ENCODE results near the gene STMN1.
A peak's percentile ranks its signal among the peaks of the same experiment; 100 is the strongest.
"Not testable (repeated sequence)": the region's sequence is repeated elsewhere in the genome, so short reads cannot be mapped to it uniquely, and the experiment has no call there.

Gene STMN1

DNA sequence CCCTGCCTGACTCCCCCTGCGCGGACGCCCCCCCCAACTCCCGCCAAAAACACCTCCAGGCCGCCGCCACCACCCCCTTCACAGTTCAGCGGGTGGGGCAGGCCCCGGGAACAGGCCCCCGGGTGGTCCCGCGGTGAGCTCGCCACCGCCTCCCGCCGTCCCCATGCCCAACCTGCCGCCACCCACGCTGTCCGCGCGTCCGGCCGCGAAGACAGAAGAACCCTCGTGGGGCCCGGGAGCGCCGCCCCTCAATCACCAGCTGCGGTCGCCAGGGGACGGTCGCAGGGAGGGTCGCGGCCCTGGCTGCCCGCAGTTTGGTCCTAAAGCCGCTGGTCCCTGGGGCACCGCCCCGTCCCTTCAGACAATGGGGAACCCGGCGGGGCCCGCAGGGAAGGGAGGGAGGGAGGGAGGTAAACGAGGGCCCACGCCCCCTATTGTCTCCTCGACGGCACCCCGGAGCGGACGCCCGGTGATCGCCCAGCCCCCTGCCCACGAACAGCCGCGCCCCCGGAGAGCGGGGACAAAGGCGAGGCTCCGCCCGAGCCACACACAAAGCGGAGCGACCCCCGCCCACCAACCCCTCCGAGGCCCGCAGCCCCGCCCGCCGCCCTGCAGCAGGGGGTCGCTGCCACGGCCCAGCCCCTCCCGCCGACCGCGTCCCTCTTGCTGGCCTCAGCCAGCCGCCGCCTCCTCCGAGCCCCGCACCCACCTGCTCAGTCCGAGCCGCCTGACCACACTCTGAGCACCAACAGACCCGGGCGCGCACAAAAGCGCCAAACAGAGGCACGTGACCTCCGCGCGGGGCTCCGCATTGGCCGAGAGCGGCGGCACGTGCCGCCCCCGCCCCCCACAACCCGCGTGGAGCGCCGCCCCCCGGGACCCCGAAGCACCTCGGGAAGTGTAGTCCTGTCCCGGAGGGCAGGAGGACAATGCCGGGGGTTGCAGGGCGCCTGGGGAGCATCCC lies at the start of gene STMN1:
Gene STMN1, minus strand, starts transcription at position 740 of the 964 bp plus-strand sequence. CDS start 1,743 bp downstream, outside the sequence.
- DNase-seq (ENCODE audit: low read depth in 2 of 2, low spot score in 1 of 2) = peak; percentile 75 to 77

DNA sequence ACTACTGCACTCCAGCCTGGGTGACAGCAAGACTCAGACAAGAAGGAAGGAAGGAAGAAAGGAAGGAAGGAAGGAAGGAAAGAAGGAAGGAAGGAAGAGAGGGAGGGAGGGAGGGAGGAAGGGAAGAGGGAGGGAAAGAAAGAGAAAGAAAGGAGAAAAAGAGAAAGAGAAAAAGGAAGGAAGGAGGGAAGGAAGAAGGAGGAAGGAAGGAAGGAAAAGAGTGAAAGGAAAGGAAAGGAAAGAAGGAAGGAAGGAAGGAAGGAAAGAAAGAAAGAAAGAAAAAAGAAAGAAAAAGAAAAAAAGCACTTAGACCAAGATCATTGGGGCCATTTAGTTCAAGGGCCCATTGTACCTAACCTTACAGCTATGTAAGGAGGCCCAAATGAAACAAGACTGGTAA lies 49.3 kb upstream of the STMN1 start:
- no peak for DNase-seq (ENCODE audit: low read depth in 2 of 2, low spot score in 1 of 2)

DNA sequence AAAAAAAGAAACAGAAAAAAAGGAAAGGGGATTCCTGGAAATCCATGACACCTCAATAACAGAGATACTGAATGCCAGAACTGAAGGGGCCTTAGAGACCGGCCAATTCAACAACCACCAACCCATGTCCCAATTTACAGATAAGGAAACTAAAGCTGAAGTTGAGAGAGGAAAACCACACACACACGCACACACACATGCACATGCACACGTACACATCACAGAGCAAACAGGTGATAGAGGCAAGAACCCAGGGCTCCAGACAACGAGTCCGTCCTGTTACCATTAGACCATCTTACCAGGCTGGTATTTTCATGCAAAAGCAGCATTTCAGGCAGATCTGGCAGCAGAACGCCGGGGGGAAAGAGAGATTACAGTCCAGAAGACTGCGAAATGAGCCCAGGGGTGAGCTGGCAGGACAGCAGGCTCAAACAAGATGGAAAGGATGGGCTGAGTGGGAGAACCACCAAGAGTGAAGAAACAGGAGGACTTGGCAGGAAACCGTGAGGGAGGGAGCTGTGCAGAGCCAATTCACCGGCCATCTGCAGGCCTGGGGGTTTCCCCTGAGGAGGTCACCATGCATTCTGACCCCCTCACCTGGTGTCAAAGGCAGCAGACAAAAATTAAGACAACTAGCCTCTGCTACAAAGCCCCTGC lies 48.2 kb upstream of the STMN1 start:
- no peak for DNase-seq (ENCODE audit: low read depth in 2 of 2, low spot score in 1 of 2)

DNA sequence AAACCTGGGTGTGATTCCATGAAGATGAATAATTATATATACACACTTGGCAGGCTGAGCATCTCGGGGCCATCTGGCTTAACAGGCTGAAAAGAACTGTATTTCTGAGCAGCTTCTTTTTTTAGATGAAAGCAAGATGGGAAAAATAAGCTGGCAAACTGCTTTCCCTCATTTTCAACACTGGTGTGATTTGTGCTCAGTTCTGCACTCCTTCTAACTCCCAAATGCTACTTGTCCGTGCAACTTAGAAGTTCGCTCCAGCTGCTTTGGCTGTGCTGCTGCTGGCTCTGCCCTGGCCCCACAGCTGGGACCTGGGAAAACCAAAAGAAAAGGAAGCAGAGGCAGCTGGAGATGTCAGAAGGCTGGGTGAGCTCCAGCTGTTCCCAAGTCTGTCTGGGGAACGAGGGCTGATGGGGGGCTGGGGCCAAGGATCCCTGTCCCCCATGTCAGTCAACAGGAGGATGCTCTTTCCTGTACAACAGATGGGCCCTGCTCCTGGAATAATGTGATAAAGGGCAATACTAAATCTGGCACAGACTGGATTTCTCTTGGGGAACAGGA lies 46.7 kb upstream of the STMN1 start:
- DNase-seq (ENCODE audit: low read depth in 2 of 2, low spot score in 1 of 2) = no peak

DNA sequence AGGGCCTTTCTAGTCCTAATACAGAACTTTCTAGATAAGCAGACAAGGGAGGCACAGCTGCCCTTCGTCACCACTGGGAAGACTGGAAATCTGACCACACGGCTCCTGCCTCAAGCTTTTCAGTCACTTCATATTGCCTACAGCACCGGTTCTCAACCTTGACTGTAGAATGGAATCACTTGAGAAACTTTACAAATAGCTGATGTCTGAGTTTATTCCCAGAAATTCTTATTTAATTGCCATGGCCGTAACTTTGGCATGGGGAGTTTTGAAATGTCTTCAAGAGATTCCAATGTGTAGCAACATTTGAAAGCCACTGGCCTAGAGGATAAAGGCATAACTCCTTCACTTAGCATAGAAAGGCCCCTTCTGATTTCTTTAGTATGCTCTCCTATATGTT lies 42.4 kb upstream of the STMN1 start:
- no peak for DNase-seq (ENCODE audit: low read depth in 2 of 2, low spot score in 1 of 2)

DNA sequence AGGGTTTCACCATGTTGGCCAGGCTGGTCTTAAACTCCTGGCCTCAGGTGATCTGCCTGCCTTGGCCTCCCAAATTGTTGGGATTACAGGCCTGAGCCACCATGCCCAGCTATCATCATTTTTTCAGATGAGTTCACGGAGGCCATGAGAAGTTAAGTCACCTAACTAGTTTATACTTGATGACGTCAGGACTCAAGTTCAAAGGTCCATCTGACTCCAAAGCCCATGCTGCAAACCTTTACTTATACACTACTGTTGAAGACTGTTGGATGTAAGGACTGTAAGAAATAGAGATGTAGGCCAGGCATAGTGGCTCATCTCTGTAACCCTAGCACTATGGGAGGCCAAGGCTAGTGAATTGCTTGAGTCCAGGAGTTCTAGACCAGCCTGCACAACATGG lies 40.8 kb upstream of the STMN1 start:
- no peak for DNase-seq (ENCODE audit: low read depth in 2 of 2, low spot score in 1 of 2)

DNA sequence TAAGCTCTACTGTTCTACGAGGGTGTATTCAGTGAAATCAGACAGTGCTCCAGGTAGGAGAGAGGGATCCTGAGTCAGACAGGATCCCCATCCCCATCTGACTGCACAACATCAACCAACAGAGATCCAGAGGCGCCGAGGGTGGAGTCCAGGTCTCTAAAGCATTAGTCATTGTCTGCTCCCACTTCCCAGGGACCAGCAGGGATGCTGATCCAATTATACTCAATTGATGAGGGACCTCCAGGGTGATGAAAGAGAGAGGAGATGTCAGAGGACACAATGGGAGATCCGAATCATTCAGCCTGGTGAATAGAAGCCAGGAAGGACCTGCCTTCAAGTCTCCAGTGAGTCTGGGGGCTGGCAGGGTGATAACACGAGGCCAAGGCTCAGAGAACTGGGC lies 39.5 kb upstream of the STMN1 start:
- no peak for DNase-seq (ENCODE audit: low read depth in 2 of 2, low spot score in 1 of 2)

DNA sequence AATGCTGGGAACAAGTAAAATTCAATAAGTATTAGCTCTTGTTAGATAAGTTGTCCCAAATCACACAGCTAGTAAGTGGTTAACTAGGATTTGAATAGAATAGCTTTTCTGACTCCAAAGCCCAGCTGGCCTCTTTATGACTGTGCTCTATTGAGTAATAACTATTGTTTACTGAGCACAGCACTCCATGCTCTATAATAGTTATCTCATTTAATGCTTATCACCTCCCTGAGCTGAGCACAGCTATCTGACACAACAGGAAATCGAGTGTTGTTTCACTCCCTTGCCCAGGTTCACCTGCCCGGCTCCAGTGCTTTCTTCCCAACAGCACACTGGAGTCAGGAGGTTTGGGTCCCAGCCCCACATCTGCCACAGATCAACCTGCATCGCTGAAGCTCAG lies 38.8 kb upstream of the STMN1 start:
- no peak for DNase-seq (ENCODE audit: low read depth in 2 of 2, low spot score in 1 of 2)

DNA sequence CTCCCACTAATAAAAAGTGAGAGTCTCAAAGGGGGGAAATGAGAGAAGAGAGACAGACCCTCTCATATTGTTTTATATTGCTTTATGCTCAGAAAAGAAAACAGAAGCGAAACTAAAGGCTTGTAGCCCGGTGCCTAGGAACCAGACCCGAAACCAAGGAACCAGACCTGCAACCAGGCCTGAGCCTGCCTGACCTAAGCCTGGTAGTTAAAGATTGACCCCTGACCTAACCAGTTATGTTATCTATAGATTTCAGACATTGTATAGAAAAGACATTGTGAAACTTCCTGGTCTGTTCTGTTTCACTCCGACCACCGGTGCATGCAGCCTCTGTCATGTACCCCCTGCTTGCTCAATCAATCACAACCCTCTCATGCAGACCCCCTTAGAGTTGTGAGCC lies 37.3 kb upstream of the STMN1 start:
- DNase-seq (ENCODE audit: low read depth in 2 of 2, low spot score in 1 of 2) = not testable (repeated sequence)

DNA sequence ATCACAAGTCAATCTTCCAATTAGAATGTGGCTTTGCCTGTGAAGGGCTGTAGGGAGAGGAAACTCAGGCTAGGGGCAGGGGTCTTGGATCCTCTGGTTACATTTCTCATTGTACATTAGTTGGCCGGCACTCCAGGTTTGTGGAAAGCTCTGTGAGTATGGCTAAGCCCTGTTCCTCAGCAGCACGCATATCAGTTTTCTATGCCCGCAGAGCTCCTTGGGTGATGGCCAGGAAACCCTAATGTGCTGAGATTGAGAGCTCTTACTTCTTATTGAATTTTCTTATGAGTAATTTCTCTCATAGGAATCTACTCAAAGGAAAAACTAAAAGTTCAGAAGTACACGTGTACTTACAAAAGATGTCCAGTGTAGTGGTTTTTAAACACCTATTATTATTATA lies 30.7 kb upstream of the STMN1 start:
- DNase-seq (ENCODE audit: low read depth in 2 of 2, low spot score in 1 of 2) = no peak

DNA sequence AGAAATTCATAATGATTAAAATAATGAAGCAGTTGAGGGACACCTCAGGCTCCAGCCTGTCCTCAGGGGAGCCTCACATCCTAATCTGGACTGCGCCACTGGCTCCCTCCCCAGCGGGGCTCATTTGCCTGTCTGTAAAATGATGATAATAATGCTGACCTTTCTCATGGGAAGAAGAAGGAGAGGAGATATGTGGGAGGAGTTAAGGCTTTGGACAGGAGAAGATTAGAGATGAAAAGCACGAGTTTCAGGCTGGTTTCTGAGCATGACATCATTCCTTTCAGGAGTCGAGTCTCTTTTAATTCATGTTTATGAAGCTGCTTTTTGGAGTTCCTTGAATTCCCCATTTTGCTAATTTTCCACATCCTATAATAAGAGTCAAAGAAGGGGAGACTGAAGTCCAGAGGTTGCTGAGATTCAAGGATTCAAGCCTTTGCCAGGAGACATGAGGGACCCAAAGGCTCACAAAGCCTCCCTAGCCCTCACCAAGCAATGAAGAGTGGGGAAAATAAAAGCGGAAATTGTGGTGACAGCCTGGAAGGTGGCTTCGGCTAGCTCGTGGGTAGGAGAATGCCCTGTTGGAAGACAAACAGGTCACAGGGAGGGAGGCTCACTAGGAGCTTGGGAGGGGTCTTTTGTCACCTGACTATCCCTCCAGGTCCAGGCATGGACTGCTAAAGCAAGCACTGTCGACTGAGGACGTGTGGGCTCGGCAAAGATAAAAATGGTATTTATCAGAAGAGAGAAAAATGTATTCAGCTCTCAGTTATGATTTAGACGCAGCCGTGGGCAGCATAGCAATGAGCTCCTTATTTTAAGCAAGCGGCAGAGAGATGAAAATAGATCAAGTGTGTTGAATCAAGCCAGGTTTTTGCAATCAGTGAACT lies 27.5 kb upstream of the STMN1 start:
- no peak for DNase-seq (ENCODE audit: low read depth in 2 of 2, low spot score in 1 of 2)

DNA sequence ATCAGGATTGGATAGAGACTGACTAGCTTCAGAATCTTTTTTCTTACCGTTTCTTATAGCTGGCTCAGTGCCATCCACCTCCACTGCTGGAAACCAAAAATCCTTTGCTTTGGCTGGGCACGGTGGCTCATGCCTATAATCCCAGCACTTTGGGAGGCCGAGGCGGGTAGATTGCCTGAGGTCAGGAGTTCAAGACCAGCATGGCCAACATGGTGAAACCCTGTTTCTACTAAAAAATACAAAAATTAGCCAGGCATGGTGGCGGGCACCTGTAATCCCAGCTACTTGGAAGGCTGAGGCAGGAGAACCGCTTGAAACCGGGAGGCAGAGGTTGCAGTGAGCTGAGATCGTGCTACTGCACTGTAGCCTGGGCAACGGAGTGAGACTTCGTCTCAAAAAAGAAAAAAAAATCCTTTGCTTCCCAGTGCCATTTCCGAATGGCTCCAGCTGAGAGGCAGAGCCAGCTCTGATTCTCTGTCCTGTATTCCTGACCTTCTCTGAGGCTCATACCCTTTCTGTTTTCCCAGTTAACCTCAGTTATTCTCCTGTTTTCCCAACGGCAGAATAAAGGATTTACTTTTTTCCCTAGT lies 26.7 kb upstream of the STMN1 start:
- not testable (repeated sequence) for DNase-seq (ENCODE audit: low read depth in 2 of 2, low spot score in 1 of 2)

DNA sequence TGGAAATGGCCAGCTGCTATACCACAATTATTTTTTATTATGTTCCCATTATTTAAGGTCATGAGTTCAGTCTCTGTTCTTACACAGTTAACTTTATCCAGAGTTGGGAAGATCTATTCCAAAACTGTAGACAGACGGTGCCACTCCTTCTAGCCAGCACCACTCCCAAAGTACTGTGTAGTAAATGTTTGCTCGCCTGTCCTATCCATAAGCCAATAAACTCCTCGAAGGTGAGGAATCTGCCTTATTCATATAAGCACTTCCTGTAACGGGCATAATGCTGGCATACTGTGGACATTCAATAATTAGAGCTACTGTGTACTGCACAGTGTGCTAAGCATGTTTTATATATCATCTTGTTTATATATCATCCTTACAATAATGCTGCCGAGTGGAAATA lies 26.1 kb upstream of the STMN1 start:
- DNase-seq (ENCODE audit: low read depth in 2 of 2, low spot score in 1 of 2) = no peak

DNA sequence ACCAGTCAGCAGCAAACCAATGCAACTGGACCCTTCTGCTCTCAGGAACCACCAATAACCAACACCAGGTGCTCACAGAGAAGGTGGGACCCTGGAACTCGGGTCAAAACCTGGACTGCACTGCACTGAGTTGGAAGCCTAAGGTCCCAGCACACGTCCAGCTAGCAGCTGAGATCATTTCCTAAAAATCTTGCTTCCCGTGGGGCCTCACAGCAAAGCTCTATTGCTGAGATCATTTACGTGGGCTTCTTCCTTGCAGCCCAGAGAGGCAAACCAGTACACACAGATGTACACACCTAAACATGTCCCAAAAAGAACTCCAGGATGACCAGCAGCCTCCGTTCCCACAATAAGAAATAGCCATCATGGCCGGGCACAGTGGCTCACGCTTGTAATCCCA lies 22.8 kb upstream of the STMN1 start:
- DNase-seq (ENCODE audit: low read depth in 2 of 2, low spot score in 1 of 2) = no peak

DNA sequence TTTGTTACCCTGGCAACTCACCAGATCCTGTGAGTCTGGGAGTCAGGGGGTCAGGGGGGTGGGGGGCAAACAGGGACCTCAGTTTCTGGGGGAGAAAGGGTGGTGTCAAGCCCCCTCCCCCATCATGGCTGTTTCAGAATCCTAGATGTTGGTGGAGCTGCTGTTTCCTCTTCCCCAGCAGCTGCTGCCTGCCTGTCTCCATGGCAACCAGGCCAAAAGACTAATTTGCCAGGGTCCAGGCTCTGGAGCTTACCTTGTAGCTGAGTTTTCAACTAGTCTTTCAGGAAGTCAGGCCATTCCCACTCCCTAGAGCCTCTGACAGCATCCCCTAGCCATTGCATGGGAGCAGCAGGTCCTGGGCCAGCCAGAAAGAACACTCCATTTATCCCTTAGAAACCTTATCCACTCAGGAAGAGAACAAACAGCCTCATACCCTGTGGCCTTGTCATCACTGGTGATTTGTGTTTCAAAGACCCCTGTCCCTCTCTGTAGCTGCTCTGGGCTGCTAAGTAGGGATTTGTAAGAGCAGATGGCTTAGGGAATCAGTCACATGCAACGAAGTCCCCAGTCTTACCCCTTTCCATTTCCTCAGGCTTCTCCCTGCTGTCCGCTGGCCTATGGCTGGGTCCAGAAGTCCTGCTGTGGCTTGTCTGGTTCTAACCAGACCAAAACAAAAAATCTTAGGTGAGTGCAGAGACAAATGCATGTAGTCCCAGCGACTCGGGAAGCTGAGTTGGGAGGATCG lies 21.5 kb upstream of the STMN1 start:
- DNase-seq (ENCODE audit: low read depth in 2 of 2, low spot score in 1 of 2) = no peak

DNA sequence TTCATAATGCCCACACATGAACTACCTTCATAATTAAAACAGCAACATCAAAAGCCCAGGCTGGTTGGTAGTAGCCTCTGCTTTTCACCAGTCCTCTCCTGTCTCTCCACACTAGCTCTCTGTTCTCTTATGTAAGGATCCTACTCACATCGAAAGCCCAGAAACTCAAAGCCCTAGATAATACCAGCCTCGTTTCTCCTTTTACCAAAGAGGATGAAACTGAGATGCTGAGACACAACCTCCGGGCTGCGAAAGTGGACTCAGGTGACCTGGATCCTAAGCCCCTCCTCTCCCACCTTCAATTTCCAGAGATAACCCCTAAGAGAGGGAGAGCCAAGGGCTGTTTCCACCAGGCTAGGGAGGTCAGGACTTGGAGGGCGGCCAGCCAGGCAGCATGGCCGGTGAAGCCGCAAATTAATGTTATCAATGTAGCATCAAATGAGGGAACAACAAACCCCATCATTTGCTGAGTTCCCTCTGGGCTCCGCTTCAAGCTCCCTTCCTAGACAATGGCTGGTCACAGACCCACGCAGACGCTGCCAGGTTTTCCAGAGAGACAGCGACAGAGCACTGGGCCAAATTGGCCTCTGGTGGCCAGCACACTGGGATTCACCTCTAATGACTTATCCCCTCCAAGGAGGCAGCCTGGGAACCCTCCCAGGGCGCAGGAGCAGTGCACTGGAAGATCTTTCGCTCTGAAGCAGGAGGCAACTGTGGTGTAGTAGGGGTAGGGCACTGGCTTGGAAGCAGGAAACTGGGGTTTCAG lies 20.7 kb upstream of the STMN1 start:
- DNase-seq (ENCODE audit: low read depth in 2 of 2, low spot score in 1 of 2) = no peak

DNA sequence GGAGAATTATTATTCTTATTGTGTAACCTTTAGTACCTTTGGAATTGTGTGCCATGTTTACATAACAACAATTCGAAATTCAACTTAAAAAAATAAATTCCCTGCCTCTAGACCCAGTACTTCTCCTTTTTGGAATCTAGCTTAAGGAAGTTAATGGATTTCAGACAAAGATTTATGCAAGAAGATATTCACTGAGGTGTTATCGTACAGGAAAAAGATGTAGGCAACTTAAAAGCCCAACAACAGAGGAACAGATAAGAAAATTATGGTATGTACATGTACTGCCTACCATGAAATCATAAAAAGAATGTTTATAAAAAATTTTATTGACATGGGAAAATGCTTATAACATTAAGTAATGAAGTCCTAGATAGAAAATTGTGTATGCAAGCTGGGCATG lies 18.2 kb upstream of the STMN1 start:
- DNase-seq (ENCODE audit: low read depth in 2 of 2, low spot score in 1 of 2) = no peak

DNA sequence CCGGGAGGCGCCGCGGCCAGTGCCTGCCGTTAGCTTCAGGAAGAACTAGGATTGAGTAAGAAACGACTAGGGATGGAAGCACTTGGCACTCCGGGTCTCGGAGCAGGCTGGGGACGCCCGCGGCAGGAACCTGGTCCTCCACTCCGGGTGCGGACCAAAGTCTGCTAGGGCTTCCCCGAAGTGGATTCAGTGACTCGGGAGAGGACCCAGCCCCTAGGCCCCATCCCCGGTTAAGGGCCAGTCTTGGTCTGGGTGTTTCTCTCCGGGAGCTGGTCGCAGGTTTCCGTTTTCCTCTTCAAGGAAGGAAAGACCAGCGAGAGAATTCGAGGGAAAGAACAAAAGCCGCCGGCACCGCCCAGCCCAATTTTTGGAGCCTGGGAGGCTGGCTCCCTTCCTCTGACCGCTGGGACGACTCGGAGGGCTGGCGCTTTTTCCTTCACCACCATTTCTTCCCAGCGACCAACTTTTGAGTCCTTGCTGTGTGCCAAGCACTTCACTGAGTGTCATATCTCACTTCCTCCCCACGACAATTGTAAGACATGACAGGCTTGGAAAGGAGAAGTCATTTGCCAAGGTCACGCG lies 16.8 kb upstream of the STMN1 start:
- DNase-seq (ENCODE audit: low read depth in 2 of 2, low spot score in 1 of 2) = no peak

All from stimulated activated CD8-positive, alpha-beta memory T cell treated with anti-CD3 and anti-CD28 coated beads, Interleukin-4, amount 100 ng/mL, for 4 hours (primary cell).